ENCODE results near the gene WDR20. TPM values are rescaled to one million over a fixed set of nuclear protein-coding genes. Genes with fewer than 3 reads are reported as not detected.

Gene WDR20
- total RNA-seq, 2 experiments from 2014 or later: 24.8 to 30.9 TPM

- CTCF ChIA-PET: interaction anchor here (0.6 to 1.6 kb wide), 2 partner anchors 11 to 12 kb away, joined by 3 to 5 read pairs; no protein-coding TSS in a partner anchor
Observed at GRCh38 chr14:102187568-102188001, 47.9 kb downstream of the WDR20 start.

DNA sequence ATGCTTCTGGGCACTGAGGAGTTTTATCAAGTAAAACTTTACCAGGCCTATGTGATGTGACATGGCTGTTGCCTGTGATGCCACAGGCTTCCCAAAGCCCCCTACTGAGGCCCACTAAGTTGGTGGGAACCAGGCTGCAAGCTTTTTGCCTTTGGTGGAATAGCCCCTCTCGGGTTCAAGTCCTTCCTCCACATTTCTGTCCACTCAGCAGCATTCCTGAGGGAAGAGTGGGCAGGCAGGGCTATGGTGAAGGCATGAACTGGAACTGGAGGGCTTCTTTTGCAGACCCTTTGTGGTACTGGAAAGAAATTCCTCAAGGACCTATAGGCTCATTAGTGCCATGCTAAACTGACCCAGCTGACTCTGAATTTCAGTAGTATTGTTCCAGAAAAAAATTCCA lies 48.5 kb downstream of the WDR20 start:
- POLR2A ChIA-PET: no interaction called here

More at GRCh38 chr14:102187568-102188001, 47.9 kb downstream of the WDR20 start:
- POLR2A ChIA-PET: no interaction called here

GRCh38 chr14:102189874-102190273 lies 50.2 kb downstream of the WDR20 start:
- CTCF ChIA-PET: no interaction called here
- POLR2A ChIA-PET: no interaction called here

More for the DNA sequence above, 48.5 kb downstream of the WDR20 start:
- CTCF ChIA-PET: interaction anchor here (0.6 to 1.6 kb wide), 2 partner anchors 10 to 12 kb away, joined by 3 to 5 read pairs; no protein-coding TSS in a partner anchor

DNA sequence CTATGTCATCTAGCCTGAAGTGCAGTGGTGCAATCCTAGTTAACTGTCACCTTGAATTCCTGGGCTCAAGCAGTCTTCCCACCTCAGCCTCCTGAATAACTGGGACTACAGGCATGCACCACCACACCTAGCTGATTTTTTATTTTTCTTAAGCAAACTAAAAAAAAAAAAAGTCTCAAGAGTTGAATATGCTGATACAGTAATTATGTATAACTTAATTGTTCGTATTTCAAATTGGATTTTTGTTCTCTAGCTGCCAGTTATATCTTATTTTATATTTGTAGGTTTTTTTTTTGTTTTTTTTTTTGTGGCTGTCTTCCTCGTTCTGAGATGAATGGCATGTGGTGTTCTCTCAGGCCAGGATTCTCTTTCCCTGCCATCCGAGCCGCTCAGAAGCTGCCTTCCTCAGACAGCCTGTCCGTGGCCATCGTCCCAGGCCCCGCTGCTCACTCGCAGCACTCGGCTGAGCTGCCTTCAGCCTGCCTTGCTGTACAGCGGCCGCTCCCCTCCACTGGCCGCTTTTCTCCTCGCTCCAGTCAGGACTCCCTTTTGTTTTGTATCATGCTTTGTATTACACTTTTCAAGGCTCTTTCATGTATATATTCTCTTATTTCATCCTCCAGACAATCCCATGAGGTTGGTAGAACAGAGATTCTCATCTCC lies 53.3 kb downstream of the WDR20 start:
- ChIA-PET POLR2A (no interaction called here), CTCF (no interaction called here)

DNA sequence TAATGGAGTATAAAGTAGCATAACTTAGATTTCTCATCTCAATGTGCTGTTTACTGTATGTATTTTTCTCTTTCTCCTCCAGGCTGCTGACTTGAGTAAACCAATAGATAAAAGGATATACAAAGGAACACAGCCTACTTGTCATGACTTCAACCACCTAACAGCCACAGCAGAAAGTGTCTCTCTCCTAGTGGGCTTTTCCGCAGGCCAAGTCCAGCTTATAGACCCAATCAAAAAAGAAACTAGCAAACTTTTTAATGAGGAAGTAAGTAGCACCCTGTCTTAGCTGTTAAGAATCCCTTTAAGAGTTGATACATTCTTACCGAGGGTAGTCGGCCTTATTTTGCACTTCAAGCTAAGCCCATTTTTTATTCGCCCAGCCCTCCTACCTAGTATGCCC lies 55.2 kb downstream of the WDR20 start:
- POLR2A ChIA-PET: no interaction called here
- CTCF ChIA-PET: no interaction called here

DNA sequence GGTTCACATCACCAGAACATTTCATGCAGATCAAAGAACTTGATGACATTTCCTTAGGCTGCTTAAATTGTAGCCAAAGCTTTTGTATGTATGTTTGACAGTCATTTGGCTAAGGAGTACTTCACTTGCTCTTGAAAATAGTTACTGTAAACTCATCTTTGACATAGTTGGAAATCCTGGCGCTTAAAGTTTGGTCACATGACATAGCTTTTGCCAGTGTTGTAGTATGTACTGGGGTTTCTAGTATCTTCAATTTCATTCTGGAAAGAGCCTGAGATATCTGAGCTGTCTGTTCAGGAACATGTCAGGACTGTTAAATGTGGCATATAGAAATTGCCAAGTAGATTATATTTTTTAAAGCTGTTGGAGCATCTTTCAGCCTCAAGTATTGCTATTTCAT lies 55.7 kb downstream of the WDR20 start:
- ChIA-PET POLR2A (no interaction called here), CTCF (no interaction called here)

DNA sequence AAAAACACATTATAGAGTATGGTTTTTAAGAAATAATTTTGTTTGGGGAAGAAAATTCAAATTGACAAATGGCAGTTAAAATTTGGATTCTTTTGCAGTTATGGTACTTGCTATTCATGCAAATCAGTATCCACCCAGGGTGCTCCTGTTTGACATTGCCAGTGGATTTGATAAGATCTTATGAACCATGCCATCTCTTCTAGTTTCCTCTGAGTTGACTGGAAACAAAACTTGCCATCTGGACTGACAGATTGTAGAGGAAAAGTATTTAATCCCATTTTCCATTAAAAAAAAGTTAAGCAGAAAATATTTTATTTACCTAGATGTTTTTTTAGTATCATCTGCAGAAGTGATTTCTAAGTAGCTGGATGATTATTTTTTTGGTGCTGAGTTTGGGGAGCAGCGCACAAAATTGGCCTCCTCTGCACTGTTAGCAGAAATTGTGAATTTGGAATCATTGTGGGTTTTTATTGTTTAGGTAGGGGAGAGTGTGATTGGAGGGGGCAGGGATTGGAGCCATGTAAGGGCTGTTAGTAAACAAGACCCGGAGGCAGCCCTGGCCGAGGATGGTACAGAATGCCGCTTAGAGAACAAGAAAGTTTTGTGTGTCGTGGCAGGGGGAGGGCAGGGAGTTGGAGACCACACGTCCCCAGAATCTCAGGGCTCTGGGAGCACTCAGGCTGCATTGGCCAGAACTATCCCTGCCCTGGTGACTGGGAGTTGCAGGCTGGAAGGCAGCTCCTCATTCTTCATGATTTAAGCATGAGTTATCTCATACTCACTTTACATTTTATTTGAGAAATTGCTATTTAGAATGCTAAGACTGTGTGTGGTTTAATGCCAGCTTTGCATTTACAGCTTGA lies 56.6 kb downstream of the WDR20 start:
- ChIA-PET POLR2A (no interaction called here), CTCF (no interaction called here)

- ChIA-PET CTCF (no interaction called here), POLR2A (no interaction called here)
Observed at GRCh38 chr14:102196902-102197230, 57.2 kb downstream of the WDR20 start.

DNA sequence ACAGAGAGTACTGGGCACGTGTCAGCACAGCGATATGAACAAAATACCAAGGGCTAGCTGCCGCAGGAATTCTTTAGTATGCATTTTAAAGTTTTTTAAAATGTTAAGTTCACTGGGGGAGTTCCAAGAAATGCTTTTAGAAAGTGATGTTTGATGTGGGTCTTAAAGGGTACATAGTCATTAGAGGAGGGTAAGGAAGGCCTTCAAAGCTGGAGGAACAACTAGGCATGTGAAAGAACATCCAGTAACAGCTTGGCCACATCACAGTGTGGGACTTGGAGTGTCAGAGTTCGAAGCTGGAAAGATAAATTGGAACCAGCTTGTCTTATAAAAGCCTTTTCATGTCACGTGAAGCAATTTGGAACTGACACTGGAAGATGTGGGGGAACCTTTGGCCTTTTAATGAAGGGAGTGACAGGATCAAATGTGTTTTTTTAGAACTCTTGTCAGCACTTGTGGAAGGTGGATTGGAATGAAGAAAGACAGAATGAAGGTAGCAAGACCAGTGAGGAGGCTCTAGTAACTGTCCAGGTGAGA lies 57.7 kb downstream of the WDR20 start:
- ChIA-PET POLR2A (no interaction called here), CTCF (interaction anchor here (1.6 kb wide), 1 partner anchor 10 kb away, joined by 5 read pairs; no protein-coding TSS in a partner anchor)

- ChIA-PET POLR2A (no interaction called here), CTCF (interaction anchor here (1.2 to 1.6 kb wide), 2 partner anchors 13 to 114 kb away, joined by 3 to 5 read pairs; no protein-coding TSS in a partner anchor)
Observed at GRCh38 chr14:102200690-102201352, 61.1 kb downstream of the WDR20 start.

GRCh38 chr14:102201353-102201738 lies 61.6 kb downstream of the WDR20 start:
- ChIA-PET CTCF (interaction anchor here (1.2 to 1.6 kb wide), 2 partner anchors 12 to 113 kb away, joined by 3 to 5 read pairs; no protein-coding TSS in a partner anchor), POLR2A (interaction anchor here (0.6 kb wide), 1 partner anchor 187 kb away, joined by 3 read pairs; no protein-coding TSS in a partner anchor)

- CTCF ChIA-PET: interaction anchor here (1.2 to 1.6 kb wide), 2 partner anchors 12 to 113 kb away, joined by 3 to 5 read pairs; no protein-coding TSS in a partner anchor
- POLR2A ChIA-PET: interaction anchor here (0.6 kb wide), 1 partner anchor 188 kb away, joined by 3 read pairs; no protein-coding TSS in a partner anchor
Observed at GRCh38 chr14:102201776-102202175, 62.1 kb downstream of the WDR20 start.

DNA sequence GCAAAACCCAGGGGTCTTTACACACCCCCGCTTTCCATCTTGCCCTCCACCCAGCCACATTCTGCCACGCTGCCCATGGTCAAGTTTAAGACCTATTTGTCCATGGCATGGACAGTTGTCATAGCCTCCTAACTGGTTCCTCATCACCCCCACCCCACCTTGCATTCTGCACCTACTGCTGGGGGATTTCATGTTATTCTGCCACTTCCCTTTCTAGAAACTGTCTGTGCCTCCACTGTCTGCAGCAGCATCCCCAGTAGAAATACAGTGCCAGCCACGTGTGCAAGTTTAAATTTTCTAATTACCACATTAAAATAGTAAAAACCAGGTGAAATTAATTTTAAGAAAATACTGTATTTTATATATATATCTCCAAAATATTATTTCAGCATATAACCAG lies 63.2 kb downstream of the WDR20 start:
- ChIA-PET POLR2A (no interaction called here), CTCF (no interaction called here)

DNA sequence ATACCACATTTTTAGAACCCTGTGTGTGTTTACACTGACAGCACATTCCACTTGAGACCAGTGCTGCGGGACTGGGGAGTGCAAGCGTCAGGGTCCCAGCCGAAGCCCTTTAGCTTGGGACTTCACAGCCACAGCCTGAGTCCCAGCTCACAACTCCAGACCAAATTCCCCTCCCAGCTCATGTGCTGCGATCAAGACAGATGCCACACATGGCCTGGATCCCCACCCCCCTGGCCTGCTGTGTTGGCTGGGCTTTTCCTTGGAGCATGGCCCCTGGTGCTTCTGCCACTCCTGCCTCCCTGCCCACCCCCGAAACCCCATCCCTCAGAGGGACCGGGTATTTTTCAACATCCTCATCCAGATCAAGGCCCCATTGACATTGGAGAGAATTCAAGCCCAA lies 63.7 kb downstream of the WDR20 start:
- ChIA-PET POLR2A (no interaction called here), CTCF (no interaction called here)

- POLR2A ChIA-PET: no interaction called here
- CTCF ChIA-PET: no interaction called here
Observed at GRCh38 chr14:102205560-102205959, 65.9 kb downstream of the WDR20 start.

GRCh38 chr14:102206918-102207317 lies 67.2 kb downstream of the WDR20 start:
- CTCF ChIA-PET: no interaction called here
- POLR2A ChIA-PET: no interaction called here

- ChIA-PET CTCF (no interaction called here), POLR2A (interaction anchor here (0.6 kb wide), 1 partner anchor 21 kb away, joined by 3 read pairs; no protein-coding TSS in a partner anchor)
Observed at GRCh38 chr14:102207831-102208365, 68.2 kb downstream of the WDR20 start.

DNA sequence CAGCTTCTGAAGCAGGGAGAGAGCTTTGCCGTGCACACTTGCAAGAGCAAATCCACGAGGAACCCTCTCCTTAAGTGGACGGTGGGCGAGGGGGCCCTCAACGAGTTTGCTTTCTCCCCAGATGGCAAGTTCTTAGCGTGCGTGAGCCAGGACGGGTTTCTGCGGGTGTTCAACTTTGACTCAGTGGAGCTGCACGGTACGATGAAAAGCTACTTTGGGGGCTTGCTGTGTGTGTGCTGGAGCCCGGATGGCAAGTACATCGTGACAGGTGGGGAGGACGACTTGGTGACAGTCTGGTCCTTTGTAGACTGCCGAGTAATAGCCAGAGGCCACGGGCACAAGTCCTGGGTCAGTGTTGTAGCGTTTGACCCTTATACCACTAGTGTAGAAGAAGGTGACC lies 69.0 kb downstream of the WDR20 start:
- CTCF ChIA-PET: no interaction called here
- POLR2A ChIA-PET: interaction anchor here (0.6 kb wide), 1 partner anchor 22 kb away, joined by 3 read pairs; no protein-coding TSS in a partner anchor

DNA sequence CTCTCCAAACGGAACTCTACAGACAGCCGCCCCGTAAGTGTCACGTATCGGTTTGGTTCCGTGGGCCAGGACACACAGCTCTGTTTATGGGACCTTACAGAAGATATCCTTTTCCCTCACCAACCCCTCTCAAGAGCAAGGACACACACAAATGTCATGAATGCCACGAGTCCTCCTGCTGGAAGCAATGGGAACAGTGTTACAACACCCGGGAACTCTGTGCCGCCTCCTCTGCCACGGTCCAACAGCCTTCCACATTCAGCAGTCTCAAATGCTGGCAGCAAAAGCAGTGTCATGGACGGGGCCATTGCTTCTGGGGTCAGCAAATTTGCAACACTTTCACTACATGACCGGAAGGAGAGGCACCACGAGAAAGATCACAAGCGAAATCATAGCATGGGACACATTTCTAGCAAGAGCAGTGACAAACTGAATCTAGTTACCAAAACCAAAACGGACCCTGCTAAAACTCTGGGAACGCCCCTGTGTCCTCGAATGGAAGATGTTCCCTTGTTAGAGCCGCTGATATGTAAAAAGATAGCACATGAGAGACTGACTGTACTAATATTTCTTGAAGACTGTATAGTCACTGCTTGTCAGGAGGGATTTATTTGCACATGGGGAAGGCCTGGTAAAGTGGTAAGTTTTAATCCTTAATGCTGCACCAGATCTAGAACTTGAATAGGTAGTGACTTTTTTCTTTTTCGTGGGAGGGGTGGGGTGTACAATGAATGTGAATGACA lies 69.7 kb downstream of the WDR20 start:
- POLR2A ChIA-PET: no interaction called here
- CTCF ChIA-PET: no interaction called here
